HEK293 (cell line): ENCODE data around the gene SKI.

Source experiments
- CTCF ChIA-PET: fragments of 350-600 bp; formaldehyde crosslinking; extraction: SDS; loops from one replicate; lab custom pipeline; 2021; ENCODE audit warnings: antibody characterized with exemption; lab: Yijun Ruan, JAX
- POLR2A ChIA-PET: fragments of 300-600 bp; formaldehyde crosslinking; extraction: SDS; loops from one replicate; lab custom pipeline; 2020; ENCODE audit warnings: antibody characterized with exemption, inconsistent platforms; lab: Yijun Ruan, JAX
- H3K27ac ChIP-seq: fragments of 200-500 bp; sonication (Bioruptor generic); 2 replicates; pipeline ENCODE4 v1.5.1; 2014; ENCODE audit warnings: low read depth, low read length, control low read depth, inconsistent platforms; ENCODE audit errors: extremely low read depth
- H3K36me3 ChIP-seq, 2 experiments: fragments of 200-500 bp in 1 of 2; sonication (Bioruptor generic) in 1 of 2; 1 replicate in 1 of 2; 2 replicates in 1 of 2; pipeline ENCODE4 v1.5.1; 2014 to 2017; ENCODE audit warnings: inconsistent platforms in 2 of 2, low read length in 2 of 2; ENCODE audit not compliant: control insufficient read depth in 2 of 2, insufficient read depth in 1 of 2
- H3K4me1 ChIP-seq: fragments of 200-500 bp; sonication (Bioruptor generic); 2 replicates; pipeline ENCODE4 v1.5.1; 2014; ENCODE audit warnings: mild to moderate bottlenecking, low read length, inconsistent platforms; ENCODE audit not compliant: control insufficient read depth, insufficient read depth
- H3K4me3 ChIP-seq: 2 replicates; pipeline ENCODE4 v1.5.1; 2011; ENCODE audit warnings: low read depth, mild to moderate bottlenecking, control low read depth, low read length, moderate library complexity
- H3K9me3 ChIP-seq: fragments of 200-500 bp; sonication (Bioruptor generic); 2 replicates; pipeline ENCODE4 v1.5.1; 2014; ENCODE audit warnings: low read depth, low read length, inconsistent platforms; ENCODE audit not compliant: control insufficient read depth, insufficient read depth
- GLIS1 ChIP-seq: fragments of 450-650 bp; formaldehyde crosslinking; IDR thresholded peaks from 2 replicates; pipeline ENCODE4 v1.5.1; 2016; ENCODE audit warnings: missing biosample characterization, missing genetic modification characterization
- GLIS2 ChIP-seq: fragments of 450-650 bp; formaldehyde crosslinking; IDR thresholded peaks from 2 replicates; pipeline ENCODE4 v1.5.1; 2016; ENCODE audit warnings: missing biosample characterization, missing genetic modification characterization
- HOXA7 ChIP-seq: sonication (generic); formaldehyde crosslinking; IDR thresholded peaks from 2 replicates; pipeline ENCODE4 v1.8.1; 2022; ENCODE audit warnings: missing genetic modification reagents, borderline replicate concordance
- KLF10 ChIP-seq: fragments of 450-650 bp; IDR thresholded peaks from 2 replicates; pipeline ENCODE4 v1.5.1; 2018; ENCODE audit warnings: missing biosample characterization, mild to moderate bottlenecking, missing genetic modification characterization
- MZF1 ChIP-seq: fragments of 450-650 bp; formaldehyde crosslinking; IDR thresholded peaks from 2 replicates; pipeline ENCODE4 v1.5.1; 2017; ENCODE audit warnings: missing biosample characterization, missing genetic modification characterization, borderline replicate concordance
- SP7 ChIP-seq: fragments of 450-650 bp; formaldehyde crosslinking; IDR thresholded peaks from 2 replicates; pipeline ENCODE4 v1.5.1; 2016; ENCODE audit warnings: missing biosample characterization, missing genetic modification characterization
- TRIM28 ChIP-seq: IDR thresholded peaks from 2 replicates; pipeline ENCODE4 v1.6.1; 2011; ENCODE audit warnings: low read length, control low read depth, borderline replicate concordance
- ZEB2 ChIP-seq: fragments of 450-650 bp; formaldehyde crosslinking; IDR thresholded peaks from 2 replicates; pipeline ENCODE4 v1.5.1; 2016; ENCODE audit warnings: missing biosample characterization, missing genetic modification characterization
- ZFP37 ChIP-seq: fragments of 450-650 bp; formaldehyde crosslinking; IDR thresholded peaks from 2 replicates; pipeline ENCODE4 v1.5.1; 2016; ENCODE audit warnings: missing biosample characterization, missing genetic modification characterization
- ZNF112 ChIP-seq: fragments of 450-650 bp; formaldehyde crosslinking; IDR thresholded peaks from 2 replicates; pipeline ENCODE4 v1.5.0; 2017; ENCODE audit warnings: missing biosample characterization, missing genetic modification characterization
- ZNF140 ChIP-seq: fragments of 450-650 bp; formaldehyde crosslinking; IDR thresholded peaks from 2 replicates; pipeline ENCODE4 v1.5.1; 2016; ENCODE audit warnings: missing biosample characterization, missing genetic modification characterization
- ZNF248 ChIP-seq: fragments of 450-650 bp; formaldehyde crosslinking; IDR thresholded peaks from 2 replicates; pipeline ENCODE4 v1.5.1; 2017; ENCODE audit warnings: missing biosample characterization, missing genetic modification characterization
- ZNF394 ChIP-seq: fragments of 450-650 bp; formaldehyde crosslinking; IDR thresholded peaks from 2 replicates; pipeline ENCODE4 v1.5.1; 2016; ENCODE audit warnings: missing biosample characterization, missing genetic modification characterization, mild to moderate bottlenecking, moderate library complexity, borderline replicate concordance
- ZNF549 ChIP-seq: fragments of 450-650 bp; IDR thresholded peaks from 2 replicates; pipeline ENCODE4 v1.5.1; 2018; ENCODE audit warnings: missing biosample characterization, missing genetic modification characterization, mild to moderate bottlenecking, inconsistent platforms, moderate library complexity
- ZNF701 ChIP-seq: fragments of 450-650 bp; formaldehyde crosslinking; IDR thresholded peaks from 2 replicates; pipeline ENCODE4 v1.5.1; 2016; ENCODE audit warnings: missing biosample characterization, missing genetic modification characterization
- ZNF747 ChIP-seq: fragments of 450-650 bp; formaldehyde crosslinking; IDR thresholded peaks from 2 replicates; pipeline ENCODE4 v1.5.1; 2016; ENCODE audit warnings: missing biosample characterization, missing genetic modification characterization
- ZNF768 ChIP-seq: fragments of 450-650 bp; formaldehyde crosslinking; IDR thresholded peaks from 2 replicates; pipeline ENCODE4 v1.5.1; 2018; ENCODE audit warnings: missing biosample characterization, mild to moderate bottlenecking, missing genetic modification characterization
- ZXDB ChIP-seq: fragments of 450-650 bp; formaldehyde crosslinking; IDR thresholded peaks from 2 replicates; pipeline ENCODE4 v1.5.1; 2016; ENCODE audit warnings: missing biosample characterization, missing genetic modification characterization
- TF ChIP-seq, protein P1 (sequence below): fragments of 450-650 bp; formaldehyde crosslinking; optimal IDR thresholded peaks from 2 replicates; pipeline ENCODE3; 2016; ENCODE audit warnings: missing biosample characterization, mild to moderate bottlenecking, missing genetic modification characterization
- TF ChIP-seq, protein P2 (sequence below): fragments of 450-650 bp; formaldehyde crosslinking; IDR thresholded peaks from 2 replicates; pipeline ENCODE4 v1.5.1; 2017; ENCODE audit warnings: missing biosample characterization, missing genetic modification characterization
- TF ChIP-seq, protein P3 (sequence below): fragments of 450-650 bp; formaldehyde crosslinking; IDR thresholded peaks from 2 replicates; pipeline ENCODE4 v1.5.1; 2016; ENCODE audit warnings: missing biosample characterization, missing genetic modification characterization, borderline replicate concordance
- TF ChIP-seq, protein P4 (sequence below): fragments of 450-650 bp; formaldehyde crosslinking; IDR thresholded peaks from 2 replicates; pipeline ENCODE4 v1.5.1; 2016; ENCODE audit warnings: missing biosample characterization, missing genetic modification characterization
- TF ChIP-seq, protein P5 (sequence below): fragments of 450-650 bp; formaldehyde crosslinking; IDR thresholded peaks from 2 replicates; pipeline ENCODE4 v1.5.1; 2016; ENCODE audit warnings: missing biosample characterization, missing genetic modification characterization
- TF ChIP-seq, protein P6 (sequence below): fragments of 450-650 bp; formaldehyde crosslinking; IDR thresholded peaks from 2 replicates; pipeline ENCODE4 v1.5.1; 2016; ENCODE audit warnings: missing biosample characterization, missing genetic modification characterization

SKI gene

DNA sequence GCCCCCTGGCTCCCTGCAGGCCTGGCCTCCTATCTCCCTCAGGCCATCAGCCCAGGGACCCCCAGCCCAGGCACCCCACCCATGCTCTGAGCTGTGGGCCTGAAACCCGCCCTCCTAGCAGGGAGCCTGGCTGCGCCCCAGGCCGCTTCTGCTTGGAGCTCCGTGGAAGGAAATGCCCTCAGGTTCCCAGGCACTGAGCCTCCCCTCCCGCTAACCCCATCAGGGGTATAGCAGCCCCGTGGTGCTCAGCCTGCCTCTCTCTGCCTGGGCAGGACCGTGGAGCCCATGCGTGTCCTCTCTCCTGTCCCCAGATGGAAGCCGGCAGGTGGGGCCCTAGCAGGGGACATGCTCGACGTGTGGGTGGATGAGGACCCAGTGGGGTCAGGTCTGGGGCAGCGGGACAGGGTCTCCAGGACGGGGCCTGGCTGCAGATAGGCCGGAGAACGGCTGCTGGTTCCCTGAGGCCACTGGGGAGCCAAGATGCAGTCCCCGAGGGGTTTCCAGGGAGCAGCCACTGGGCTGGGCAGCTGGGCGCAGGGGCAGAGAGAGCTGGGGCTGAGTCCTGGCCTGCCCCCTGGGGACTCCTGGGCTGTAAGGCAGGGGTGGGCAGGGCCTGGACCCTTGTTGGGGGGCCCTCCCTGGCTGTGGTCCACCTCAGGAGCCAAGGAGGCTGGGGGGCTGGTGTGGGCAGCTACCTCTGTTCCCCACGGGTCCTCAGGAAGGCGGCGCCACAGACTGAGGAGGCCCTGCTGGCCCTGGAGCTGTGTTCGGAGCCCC, 87.7 kb downstream of the SKI start:
- Histone ChIP-seq H3K27ac (peak overlapping the region; percentile 30; the same call in 1 of the 2 replicates), H3K4me3 (no peak overlapping the region), H3K9me3 (no peaks in the 10 kb centered on the region), H3K36me3 (no peaks in the 10 kb centered on the region), H3K4me1 (peaks cover 13% of the 10 kb centered on the region)
- ChIA-PET CTCF (interaction anchor here (0.6 to 3.1 kb wide), 12 partner anchors 8 to 1342 kb away, joined by 3 to 12 read pairs (median 3); no protein-coding TSS in a partner anchor), POLR2A (interaction anchor here (0.6 to 1.9 kb wide), 4 partner anchors 68 to 127 kb away, joined by 3 to 8 read pairs (median 4); no protein-coding TSS in a partner anchor)
- TF ChIP-seq ZNF394 (no peak), GLIS1 (peak; percentile 47; the same call in 1 of the 2 replicates), TRIM28 (no peak), MZF1 (no peak), KLF10 (tag by site-specific recombination) (no peak), ZNF747 (tag by site-specific recombination) (no peak), ZNF768 (no peak), ZNF549 (no peak), ZNF248 (tag by site-specific recombination) (no peak), GLIS2 (tag by site-specific recombination) (peak; percentile 84), ZNF140 (tag by site-specific recombination) (no peak), SP7 (tag by site-specific recombination) (peak; percentile 66), ZEB2 (no peak), ZFP37 (tag by site-specific recombination) (no peak), ZXDB (tag by site-specific recombination) (0 out of 2 replicates have a peak, but pooled peaks have one; percentile 35), HOXA7 (CRISPR knock-in tag) (no peak), ZNF112 (tag by site-specific recombination) (no peak), ZNF701 (tag by site-specific recombination) (no peak)
- TF ChIP-seq, protein P1, sequence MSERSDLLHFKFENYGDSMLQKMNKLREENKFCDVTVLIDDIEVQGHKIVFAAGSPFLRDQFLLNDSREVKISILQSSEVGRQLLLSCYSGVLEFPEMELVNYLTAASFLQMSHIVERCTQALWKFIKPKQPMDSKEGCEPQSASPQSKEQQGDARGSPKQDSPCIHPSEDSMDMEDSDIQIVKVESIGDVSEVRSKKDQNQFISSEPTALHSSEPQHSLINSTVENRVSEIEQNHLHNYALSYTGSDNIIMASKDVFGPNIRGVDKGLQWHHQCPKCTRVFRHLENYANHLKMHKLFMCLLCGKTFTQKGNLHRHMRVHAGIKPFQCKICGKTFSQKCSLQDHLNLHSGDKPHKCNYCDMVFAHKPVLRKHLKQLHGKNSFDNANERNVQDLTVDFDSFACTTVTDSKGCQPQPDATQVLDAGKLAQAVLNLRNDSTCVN (tag by site-specific recombination), result peak; percentile 6
- TF ChIP-seq, protein P2, sequence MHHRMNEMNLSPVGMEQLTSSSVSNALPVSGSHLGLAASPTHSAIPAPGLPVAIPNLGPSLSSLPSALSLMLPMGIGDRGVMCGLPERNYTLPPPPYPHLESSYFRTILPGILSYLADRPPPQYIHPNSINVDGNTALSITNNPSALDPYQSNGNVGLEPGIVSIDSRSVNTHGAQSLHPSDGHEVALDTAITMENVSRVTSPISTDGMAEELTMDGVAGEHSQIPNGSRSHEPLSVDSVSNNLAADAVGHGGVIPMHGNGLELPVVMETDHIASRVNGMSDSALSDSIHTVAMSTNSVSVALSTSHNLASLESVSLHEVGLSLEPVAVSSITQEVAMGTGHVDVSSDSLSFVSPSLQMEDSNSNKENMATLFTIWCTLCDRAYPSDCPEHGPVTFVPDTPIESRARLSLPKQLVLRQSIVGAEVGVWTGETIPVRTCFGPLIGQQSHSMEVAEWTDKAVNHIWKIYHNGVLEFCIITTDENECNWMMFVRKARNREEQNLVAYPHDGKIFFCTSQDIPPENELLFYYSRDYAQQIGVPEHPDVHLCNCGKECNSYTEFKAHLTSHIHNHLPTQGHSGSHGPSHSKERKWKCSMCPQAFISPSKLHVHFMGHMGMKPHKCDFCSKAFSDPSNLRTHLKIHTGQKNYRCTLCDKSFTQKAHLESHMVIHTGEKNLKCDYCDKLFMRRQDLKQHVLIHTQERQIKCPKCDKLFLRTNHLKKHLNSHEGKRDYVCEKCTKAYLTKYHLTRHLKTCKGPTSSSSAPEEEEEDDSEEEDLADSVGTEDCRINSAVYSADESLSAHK, result no peak
- TF ChIP-seq, protein P3, sequence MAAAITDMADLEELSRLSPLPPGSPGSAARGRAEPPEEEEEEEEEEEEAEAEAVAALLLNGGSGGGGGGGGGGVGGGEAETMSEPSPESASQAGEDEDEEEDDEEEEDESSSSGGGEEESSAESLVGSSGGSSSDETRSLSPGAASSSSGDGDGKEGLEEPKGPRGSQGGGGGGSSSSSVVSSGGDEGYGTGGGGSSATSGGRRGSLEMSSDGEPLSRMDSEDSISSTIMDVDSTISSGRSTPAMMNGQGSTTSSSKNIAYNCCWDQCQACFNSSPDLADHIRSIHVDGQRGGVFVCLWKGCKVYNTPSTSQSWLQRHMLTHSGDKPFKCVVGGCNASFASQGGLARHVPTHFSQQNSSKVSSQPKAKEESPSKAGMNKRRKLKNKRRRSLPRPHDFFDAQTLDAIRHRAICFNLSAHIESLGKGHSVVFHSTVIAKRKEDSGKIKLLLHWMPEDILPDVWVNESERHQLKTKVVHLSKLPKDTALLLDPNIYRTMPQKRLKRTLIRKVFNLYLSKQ (tag by site-specific recombination), result no peak
- TF ChIP-seq, protein P4, sequence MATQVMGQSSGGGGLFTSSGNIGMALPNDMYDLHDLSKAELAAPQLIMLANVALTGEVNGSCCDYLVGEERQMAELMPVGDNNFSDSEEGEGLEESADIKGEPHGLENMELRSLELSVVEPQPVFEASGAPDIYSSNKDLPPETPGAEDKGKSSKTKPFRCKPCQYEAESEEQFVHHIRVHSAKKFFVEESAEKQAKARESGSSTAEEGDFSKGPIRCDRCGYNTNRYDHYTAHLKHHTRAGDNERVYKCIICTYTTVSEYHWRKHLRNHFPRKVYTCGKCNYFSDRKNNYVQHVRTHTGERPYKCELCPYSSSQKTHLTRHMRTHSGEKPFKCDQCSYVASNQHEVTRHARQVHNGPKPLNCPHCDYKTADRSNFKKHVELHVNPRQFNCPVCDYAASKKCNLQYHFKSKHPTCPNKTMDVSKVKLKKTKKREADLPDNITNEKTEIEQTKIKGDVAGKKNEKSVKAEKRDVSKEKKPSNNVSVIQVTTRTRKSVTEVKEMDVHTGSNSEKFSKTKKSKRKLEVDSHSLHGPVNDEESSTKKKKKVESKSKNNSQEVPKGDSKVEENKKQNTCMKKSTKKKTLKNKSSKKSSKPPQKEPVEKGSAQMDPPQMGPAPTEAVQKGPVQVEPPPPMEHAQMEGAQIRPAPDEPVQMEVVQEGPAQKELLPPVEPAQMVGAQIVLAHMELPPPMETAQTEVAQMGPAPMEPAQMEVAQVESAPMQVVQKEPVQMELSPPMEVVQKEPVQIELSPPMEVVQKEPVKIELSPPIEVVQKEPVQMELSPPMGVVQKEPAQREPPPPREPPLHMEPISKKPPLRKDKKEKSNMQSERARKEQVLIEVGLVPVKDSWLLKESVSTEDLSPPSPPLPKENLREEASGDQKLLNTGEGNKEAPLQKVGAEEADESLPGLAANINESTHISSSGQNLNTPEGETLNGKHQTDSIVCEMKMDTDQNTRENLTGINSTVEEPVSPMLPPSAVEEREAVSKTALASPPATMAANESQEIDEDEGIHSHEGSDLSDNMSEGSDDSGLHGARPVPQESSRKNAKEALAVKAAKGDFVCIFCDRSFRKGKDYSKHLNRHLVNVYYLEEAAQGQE (tag by site-specific recombination), result no peak
- TF ChIP-seq, protein P5, sequence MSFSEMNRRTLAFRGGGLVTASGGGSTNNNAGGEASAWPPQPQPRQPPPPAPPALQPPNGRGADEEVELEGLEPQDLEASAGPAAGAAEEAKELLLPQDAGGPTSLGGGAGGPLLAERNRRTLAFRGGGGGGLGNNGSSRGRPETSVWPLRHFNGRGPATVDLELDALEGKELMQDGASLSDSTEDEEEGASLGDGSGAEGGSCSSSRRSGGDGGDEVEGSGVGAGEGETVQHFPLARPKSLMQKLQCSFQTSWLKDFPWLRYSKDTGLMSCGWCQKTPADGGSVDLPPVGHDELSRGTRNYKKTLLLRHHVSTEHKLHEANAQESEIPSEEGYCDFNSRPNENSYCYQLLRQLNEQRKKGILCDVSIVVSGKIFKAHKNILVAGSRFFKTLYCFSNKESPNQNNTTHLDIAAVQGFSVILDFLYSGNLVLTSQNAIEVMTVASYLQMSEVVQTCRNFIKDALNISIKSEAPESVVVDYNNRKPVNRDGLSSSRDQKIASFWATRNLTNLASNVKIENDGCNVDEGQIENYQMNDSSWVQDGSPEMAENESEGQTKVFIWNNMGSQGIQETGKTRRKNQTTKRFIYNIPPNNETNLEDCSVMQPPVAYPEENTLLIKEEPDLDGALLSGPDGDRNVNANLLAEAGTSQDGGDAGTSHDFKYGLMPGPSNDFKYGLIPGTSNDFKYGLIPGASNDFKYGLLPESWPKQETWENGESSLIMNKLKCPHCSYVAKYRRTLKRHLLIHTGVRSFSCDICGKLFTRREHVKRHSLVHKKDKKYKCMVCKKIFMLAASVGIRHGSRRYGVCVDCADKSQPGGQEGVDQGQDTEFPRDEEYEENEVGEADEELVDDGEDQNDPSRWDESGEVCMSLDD (tag by site-specific recombination), result 0 out of 2 replicates have a peak, but pooled peaks have one; percentile 14
- TF ChIP-seq, protein P6, sequence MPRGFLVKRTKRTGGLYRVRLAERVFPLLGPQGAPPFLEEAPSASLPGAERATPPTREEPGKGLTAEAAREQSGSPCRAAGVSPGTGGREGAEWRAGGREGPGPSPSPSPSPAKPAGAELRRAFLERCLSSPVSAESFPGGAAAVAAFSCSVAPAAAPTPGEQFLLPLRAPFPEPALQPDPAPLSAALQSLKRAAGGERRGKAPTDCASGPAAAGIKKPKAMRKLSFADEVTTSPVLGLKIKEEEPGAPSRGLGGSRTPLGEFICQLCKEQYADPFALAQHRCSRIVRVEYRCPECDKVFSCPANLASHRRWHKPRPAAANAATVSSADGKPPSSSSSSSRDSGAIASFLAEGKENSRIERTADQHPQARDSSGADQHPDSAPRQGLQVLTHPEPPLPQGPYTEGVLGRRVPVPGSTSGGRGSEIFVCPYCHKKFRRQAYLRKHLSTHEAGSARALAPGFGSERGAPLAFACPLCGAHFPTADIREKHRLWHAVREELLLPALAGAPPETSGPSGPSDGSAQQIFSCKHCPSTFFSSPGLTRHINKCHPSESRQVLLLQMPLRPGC (tag by site-specific recombination), result no peak
